GM12801 (cell line): ENCODE measurements around the gene PTPRO.

ENCODE experiments used
- TF ChIP-seq, protein P1 (sequence below): IDR thresholded peaks from one replicate; pipeline ENCODE4 v1.5.1; 2011; ENCODE audit warnings: control low read depth; ENCODE audit not compliant: insufficient read length; ENCODE audit errors: extremely low read depth

The PTPRO gene

GRCh38 chr12:15496738-15497137 lies 174.4 kb downstream of the PTPRO start:
- TF ChIP-seq, protein P1, sequence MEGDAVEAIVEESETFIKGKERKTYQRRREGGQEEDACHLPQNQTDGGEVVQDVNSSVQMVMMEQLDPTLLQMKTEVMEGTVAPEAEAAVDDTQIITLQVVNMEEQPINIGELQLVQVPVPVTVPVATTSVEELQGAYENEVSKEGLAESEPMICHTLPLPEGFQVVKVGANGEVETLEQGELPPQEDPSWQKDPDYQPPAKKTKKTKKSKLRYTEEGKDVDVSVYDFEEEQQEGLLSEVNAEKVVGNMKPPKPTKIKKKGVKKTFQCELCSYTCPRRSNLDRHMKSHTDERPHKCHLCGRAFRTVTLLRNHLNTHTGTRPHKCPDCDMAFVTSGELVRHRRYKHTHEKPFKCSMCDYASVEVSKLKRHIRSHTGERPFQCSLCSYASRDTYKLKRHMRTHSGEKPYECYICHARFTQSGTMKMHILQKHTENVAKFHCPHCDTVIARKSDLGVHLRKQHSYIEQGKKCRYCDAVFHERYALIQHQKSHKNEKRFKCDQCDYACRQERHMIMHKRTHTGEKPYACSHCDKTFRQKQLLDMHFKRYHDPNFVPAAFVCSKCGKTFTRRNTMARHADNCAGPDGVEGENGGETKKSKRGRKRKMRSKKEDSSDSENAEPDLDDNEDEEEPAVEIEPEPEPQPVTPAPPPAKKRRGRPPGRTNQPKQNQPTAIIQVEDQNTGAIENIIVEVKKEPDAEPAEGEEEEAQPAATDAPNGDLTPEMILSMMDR: no peak

- TF ChIP-seq, protein P1: no peak
Measured at GRCh38 chr12:15497671-15498292, 175.5 kb downstream of the PTPRO start.

- TF ChIP-seq, protein P1: no peak
Measured at GRCh38 chr12:15502211-15502610, 179.9 kb downstream of the PTPRO start.

DNA sequence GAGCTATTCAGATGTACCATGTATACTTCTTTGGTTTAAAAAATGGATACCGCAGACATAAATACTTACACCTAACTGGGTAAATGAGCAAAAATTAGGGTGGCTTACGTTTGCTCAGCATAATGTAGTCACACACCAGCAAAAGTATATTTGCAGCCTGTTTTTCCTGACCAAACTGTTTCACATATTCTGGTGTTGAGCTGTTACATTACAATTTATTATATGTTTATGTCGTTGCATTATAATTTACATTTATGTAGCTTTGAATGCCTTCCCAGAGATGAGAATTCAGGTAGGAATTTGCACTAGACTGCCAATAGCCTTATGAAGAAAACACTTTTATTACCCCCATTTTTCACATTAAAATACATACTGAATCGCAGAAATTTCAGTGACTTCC lies 183.3 kb downstream of the PTPRO start:
- TF ChIP-seq, protein P1: no peak

DNA sequence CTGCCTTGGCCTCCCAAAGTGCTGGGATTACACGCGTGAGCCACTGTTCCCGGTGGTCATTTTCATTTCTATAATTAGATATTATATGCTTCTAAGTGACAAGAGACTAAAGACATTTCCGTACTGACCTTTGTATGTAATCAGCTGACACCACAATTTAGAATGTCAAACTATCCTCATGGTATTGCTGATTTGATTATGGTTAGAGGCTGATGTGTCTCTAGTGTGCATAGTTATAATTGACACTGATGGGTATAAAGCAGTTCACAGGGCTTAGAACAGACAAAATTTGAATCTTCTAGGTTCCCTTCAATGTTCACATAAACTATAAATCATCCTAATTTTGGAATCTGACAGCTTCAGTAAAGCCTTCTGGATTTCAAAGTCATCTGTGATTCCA lies 192.7 kb downstream of the PTPRO start:
- TF ChIP-seq, protein P1: no peak

DNA sequence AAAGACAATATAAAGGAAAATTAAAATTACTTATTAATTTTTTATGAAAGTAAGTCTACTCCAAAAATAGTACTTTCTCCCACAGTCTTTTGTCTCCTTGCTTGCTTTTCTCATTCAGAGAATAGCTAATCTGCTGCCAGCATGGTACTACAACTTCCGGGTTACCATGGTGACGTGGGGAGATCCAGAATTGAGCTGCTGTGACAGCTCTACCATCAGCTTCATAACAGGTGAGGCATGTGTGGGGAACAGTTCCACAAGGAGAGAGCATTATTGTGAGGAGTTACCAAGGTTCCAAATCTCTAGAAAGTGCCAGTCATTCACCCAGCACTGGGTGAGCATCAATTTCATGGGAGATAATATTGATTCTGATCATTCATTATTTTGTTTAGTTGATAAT lies 197.8 kb downstream of the PTPRO start:
- TF ChIP-seq, protein P1: no peak

DNA sequence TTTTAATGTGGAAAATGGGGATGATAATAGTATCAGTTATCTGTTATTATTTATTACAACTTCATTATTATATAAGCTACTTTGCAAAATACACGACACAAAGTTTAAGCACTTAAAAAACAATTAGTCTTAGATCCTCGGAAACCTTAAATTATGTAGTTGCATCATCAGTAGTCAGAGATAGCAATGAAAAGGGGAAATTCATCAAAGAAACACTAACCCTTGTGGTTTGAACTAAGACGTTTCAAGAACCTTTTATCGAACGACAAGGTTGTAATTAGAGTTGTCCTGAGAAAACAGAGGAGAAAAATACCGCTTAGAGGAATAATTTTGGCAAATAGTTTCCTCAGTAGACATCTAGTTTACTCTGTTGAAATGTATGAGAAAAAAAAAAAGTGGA lies 198.5 kb downstream of the PTPRO start:
- TF ChIP-seq, protein P1: no peak
